Measurements from ENCODE around the gene TBR1. TPM values are rescaled to one million over a fixed set of nuclear protein-coding genes. Genes with fewer than 3 reads are reported as not detected.
A peak's percentile ranks its signal among the peaks of the same experiment; 100 is the strongest.

TBR1 gene
- total and polyA plus RNA-seq, 2 experiments from 2014 or later, result not detected

- peak overlapping the region; percentile 4; the same call in 2 of the 3 replicates for H3K4me3 Mint-ChIP-seq
- Histone ChIP-seq H3K79me2 (replicated peaks; ENCODE audit: insufficient read depth) (peaks cover 36% of the 10 kb centered on the region), H3K9me2 (ENCODE audit: insufficient read depth) (no peaks in the 10 kb centered on the region), H3K4me2 (no peak overlapping the region; the same call in 1 of the 2 replicates), H4K20me1 (replicated peaks; ENCODE audit: insufficient read depth) (no peaks in the 10 kb centered on the region), H3K36me3 (ENCODE audit: insufficient read depth) (peaks cover 6% of the 10 kb centered on the region; the same call in 1 of the 2 replicates), H3K27me3 (ENCODE audit: insufficient read depth) (no peaks in the 10 kb centered on the region), H3K27ac (ENCODE audit: low read depth) (no peak overlapping the region), H3K4me3 (no peak overlapping the region), H2AFZ (no peak overlapping the region), H3F3A (replicated peaks; ENCODE audit: low read depth) (no peaks in the 10 kb centered on the region), H3K4me1 (ENCODE audit: insufficient read depth) (peaks cover 62% of the 10 kb centered on the region)
- peaks cover 4% of the 10 kb centered on the region for H3K27me3 Mint-ChIP-seq (ENCODE audit: insufficient read depth, low read depth, poor library complexity)
- H3K4me1 Mint-ChIP-seq, result peaks cover 76% of the 10 kb centered on the region
- H3K9me3 Mint-ChIP-seq, result peaks cover 15% of the 10 kb centered on the region
- peak overlapping the region; percentile 5; the same call in 1 of the 2 replicates for H3K27ac Mint-ChIP-seq
- DNase-seq (ENCODE audit: low spot score), result no peak
- ATAC-seq, result no peak
- TF ChIP-seq POLR2AphosphoS5 (IDR thresholded peaks at IDR 0.05; ENCODE audit: low read depth) (no peak), JUNB (IDR thresholded peaks at IDR 0.05; ENCODE audit: unreplicated experiment) (no peak), CREB1 (CRISPR knock-in tag; IDR thresholded peaks at IDR 0.05; ENCODE audit: low read depth) (no peak), NANOG (IDR thresholded peaks at IDR 0.05; ENCODE audit: borderline replicate concordance) (no peak)
- TF ChIP-seq, protein P1, sequence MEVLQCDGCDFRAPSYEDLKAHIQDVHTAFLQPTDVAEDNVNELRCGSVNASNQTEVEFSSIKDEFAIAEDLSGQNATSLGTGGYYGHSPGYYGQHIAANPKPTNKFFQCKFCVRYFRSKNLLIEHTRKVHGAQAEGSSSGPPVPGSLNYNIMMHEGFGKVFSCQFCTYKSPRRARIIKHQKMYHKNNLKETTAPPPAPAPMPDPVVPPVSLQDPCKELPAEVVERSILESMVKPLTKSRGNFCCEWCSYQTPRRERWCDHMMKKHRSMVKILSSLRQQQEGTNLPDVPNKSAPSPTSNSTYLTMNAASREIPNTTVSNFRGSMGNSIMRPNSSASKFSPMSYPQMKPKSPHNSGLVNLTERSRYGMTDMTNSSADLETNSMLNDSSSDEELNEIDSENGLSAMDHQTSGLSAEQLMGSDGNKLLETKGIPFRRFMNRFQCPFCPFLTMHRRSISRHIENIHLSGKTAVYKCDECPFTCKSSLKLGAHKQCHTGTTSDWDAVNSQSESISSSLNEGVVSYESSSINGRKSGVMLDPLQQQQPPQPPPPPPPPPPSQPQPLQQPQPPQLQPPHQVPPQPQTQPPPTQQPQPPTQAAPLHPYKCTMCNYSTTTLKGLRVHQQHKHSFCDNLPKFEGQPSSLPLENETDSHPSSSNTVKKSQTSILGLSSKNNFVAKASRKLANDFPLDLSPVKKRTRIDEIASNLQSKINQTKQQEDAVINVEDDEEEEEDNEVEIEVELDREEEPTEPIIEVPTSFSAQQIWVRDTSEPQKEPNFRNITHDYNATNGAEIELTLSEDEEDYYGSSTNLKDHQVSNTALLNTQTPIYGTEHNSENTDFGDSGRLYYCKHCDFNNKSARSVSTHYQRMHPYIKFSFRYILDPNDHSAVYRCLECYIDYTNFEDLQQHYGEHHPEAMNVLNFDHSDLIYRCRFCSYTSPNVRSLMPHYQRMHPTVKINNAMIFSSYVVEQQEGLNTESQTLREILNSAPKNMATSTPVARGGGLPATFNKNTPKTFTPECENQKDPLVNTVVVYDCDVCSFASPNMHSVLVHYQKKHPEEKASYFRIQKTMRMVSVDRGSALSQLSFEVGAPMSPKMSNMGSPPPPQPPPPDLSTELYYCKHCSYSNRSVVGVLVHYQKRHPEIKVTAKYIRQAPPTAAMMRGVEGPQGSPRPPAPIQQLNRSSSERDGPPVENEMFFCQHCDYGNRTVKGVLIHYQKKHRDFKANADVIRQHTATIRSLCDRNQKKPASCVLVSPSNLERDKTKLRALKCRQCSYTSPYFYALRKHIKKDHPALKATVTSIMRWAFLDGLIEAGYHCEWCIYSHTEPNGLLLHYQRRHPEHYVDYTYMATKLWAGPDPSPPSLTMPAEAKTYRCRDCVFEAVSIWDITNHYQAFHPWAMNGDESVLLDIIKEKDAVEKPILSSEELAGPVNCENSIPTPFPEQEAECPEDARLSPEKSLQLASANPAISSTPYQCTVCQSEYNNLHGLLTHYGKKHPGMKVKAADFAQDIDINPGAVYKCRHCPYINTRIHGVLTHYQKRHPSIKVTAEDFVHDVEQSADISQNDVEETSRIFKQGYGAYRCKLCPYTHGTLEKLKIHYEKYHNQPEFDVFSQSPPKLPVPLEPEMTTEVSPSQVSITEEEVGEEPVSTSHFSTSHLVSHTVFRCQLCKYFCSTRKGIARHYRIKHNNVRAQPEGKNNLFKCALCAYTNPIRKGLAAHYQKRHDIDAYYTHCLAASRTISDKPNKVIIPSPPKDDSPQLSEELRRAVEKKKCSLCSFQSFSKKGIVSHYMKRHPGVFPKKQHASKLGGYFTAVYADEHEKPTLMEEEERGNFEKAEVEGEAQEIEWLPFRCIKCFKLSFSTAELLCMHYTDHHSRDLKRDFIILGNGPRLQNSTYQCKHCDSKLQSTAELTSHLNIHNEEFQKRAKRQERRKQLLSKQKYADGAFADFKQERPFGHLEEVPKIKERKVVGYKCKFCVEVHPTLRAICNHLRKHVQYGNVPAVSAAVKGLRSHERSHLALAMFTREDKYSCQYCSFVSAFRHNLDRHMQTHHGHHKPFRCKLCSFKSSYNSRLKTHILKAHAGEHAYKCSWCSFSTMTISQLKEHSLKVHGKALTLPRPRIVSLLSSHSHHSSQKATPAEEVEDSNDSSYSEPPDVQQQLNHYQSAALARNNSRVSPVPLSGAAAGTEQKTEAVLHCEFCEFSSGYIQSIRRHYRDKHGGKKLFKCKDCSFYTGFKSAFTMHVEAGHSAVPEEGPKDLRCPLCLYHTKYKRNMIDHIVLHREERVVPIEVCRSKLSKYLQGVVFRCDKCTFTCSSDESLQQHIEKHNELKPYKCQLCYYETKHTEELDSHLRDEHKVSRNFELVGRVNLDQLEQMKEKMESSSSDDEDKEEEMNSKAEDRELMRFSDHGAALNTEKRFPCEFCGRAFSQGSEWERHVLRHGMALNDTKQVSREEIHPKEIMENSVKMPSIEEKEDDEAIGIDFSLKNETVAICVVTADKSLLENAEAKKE (CRISPR knock-in tag; IDR thresholded peaks at IDR 0.05), result no peak
- TF ChIP-seq, protein P2, sequence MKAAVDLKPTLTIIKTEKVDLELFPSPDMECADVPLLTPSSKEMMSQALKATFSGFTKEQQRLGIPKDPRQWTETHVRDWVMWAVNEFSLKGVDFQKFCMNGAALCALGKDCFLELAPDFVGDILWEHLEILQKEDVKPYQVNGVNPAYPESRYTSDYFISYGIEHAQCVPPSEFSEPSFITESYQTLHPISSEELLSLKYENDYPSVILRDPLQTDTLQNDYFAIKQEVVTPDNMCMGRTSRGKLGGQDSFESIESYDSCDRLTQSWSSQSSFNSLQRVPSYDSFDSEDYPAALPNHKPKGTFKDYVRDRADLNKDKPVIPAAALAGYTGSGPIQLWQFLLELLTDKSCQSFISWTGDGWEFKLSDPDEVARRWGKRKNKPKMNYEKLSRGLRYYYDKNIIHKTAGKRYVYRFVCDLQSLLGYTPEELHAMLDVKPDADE (IDR thresholded peaks at IDR 0.05), result no peak
- H3K36me3 Mint-ChIP-seq (ENCODE audit: low read depth), result peaks cover 25% of the 10 kb centered on the region
Measured at GRCh38 chr2:161367675-161368074, 48.4 kb upstream of the TBR1 start.

Data from GM23338 (cell line).